GM03348 (cell line): ENCODE results near the gene ARVCF.
A peak's percentile ranks its signal among the peaks of the same experiment; 100 is the strongest.

Source experiments
- DNase-seq: peaks from one replicate; pipeline ENCODE4 v3.0.0; 2012; ENCODE audit warnings: low spot score

Gene ARVCF

DNA sequence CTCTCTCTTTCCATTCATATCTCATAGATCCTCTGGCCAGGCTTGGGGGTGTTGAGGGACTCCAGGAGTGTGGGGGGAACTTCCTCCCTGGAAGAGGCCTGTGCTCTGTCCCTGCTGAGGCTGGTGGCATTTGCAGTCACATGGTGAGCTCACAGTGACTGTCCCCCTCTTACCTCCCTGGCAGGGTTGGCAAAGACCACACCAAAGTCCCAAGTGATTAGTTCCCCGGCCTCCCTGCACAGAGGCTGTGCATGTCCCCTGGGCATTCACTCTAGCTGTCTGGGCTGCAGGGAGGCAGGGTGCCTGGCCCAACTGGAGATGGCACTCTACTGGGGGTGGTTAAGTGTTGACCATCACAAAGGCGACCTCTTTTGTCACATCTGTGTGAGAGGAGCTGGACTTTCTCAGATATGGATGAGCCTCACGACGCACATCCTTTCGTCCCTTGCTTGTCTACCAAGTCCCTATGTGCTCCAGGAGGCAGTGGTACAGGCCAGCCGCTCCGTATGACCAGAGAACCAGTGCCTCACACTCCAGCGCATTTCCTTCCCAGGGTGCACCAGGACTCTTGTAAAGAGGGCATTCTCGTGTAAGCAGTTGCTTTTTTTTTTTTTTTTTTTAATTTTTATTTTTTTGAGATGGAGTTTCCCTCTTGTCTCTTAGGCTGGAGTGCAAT is 13.1 kb upstream of the ARVCF start:
- no peak for DNase-seq

DNA sequence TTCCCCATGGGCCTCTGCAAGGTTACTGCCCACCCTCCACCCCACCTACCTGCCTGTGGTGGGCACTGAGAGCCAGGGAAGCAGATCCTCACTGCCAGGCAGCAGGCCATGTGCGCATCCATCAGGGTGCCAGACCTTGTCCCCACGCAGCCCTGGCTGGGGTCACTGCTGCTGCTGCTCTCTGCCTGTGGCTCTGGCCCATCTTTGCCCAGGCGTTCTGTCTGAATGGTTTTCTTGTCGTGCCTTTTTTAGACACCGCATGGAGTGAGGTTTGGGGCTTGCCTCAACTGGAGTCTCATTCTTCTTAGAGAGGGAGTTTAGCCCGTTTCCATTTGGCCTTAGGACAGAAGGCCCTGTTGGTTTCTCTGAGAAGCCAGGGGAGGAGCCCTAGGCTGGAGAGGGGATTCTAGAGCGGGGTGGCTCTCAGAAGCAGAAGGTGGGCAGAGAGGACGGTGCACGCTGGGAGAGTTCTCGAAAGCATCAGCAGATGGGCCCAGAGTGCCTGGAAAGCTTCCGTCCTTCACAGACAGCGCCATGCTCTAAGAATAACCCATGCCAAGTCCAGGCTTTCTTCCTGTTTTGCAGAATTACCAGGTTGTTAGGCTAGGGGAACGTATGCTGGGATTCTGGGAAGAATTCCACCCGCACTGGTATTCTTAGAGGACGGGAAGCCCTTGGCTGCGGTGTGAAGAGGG is 12.4 kb upstream of the ARVCF start:
- no peak for DNase-seq

GRCh38 chr22:20027966-20028854 is 11.6 kb upstream of the ARVCF start:
- DNase-seq, result no peak

DNA sequence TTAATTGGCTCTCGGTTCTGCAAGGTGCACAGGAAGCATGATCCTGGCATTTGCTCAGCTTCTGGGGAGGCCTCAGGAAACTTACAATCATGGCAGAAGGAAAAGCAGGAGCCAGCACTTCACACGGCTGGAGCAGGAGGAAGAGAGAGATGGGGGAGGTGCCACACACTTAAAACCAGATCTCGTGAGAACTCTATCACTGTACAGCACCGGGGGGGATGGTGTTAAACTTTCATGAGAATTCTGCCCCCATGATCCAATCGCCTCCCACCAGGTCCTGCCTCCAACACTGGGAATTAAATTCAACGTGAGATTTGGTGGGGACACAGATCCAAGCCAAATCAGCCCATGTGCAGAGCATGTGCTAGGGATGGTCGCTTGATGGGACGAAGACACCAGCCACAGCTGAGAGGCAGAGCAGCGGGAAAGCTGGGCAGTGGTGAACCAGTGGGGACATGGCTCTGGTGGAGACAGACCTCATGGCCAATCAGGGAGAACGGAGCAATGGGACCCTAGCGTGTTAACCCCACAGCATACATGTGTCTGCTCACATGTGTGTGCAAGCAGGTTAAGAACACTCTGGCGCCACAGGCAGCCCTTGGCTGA is 10.5 kb upstream of the ARVCF start:
- DNase-seq, result no peak

DNA sequence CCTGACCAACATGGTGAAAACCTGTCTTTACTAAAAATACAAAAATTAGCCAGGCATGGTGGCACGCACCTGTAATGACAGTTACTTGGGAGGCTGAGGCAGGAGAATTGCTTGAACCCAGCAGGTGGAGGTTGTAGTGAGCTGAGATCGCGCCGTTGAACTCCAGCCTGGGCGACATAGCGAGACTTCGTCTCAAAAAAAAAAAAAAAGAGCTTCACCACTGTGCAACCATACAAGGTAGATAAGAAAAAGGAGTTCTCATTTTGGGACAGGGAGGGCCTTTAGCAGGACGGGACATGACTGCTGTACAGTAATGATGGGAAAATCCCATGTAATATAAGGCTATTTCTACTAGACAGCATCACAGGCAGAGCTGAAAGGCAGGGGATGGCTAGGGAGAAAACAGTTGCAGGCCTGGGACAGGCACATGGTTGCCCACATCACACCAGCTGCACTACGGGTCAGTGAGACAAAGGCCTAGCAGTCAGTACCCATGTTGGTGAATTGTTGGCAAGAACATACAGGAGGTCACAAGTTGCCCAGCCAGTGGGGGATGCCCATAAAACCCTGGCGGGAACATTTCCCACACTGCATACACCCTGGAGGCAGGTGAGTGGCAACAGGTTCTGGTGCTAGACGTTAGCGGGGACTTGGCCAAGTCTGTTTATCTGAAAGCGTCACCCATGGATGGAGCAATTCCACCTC is 9.7 kb upstream of the ARVCF start:
- DNase-seq, result no peak

- no peak for DNase-seq
These were observed 9.0 kb upstream of the ARVCF start for GRCh38 chr22:20025401-20026203.

DNA sequence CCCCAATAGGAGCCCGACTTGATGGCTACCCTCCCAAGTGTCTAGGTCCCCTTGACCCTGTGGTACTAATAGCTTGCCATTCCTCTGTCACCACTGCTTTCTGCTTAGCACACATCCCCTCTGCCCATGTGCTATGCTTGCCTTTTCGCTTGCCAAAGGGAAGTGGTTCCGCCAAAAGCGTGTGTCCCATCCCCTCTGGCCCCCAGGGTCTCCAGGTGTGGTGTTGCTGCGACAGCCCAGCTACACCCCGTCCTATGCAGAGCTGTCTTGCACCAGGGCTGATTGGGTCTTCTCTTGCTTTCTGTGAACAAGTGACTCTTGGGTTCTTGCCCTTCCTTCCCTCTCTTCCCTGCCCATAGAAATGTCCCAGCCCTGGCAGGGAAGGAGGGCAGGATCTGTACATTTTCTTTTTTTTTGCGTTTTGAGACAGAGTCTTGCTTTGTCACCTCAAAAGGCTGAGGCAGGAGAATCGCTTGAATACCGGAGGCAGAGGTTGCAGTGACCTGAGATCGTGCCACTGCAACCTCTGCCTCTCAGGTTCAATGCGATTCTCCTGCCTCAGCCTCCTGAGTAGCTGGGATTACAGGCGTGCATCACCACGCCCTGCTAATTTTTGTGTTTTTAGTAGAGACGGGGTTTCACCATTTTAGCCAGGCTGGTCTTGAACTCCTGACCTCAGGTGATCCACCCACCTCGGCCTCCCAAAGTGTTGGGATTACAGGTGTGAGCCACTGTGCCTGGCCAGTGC is 8.2 kb upstream of the ARVCF start:
- DNase-seq, result no peak

GRCh38 chr22:20024225-20024624 is 7.6 kb upstream of the ARVCF start:
- no peak for DNase-seq

- no peak for DNase-seq
These were observed 6.5 kb upstream of the ARVCF start for GRCh38 chr22:20022978-20023613.

GRCh38 chr22:20022231-20022977 is 5.8 kb upstream of the ARVCF start:
- DNase-seq, result no peak

- DNase-seq, result peak; percentile 61
These were observed 4.9 kb upstream of the ARVCF start for GRCh38 chr22:20021196-20022181.

DNA sequence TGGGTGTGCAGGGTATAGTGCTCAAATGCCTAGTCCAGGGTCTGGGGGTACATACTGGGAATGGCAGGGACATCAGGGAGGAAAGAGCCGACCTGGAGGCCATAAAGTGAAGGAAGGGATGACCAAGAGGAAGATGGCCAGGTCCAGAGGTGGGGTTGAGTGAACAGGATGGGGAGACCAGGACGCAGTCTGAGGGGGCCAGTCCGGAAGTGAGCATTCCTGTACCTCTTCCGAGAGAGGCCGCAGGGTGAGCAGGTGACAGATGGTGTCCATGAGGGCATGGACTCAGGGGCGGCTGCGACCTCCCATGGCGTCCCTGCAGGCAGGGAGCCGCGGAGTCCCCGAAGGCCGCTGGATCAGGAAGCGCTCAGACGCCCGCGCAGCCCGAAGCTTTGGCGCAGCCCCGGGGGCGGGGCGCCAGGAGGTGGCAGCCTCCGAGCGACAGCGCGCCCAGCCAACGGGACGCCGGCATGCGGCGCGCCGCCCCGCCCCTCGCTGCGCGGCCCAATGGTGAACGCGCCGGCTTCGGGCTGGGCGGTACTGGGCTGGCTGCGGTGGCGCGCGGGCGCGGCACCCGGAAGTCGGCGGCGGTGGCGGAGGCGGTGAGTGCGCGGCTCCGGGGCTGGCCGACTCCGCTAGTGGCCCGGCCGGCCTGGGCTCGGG is 4.0 kb upstream of the ARVCF start, which contains the start of gene TANGO2:
TANGO2 (plus strand) TSS at position 578 of the 663 bp plus-strand sequence. CDS start 15,689 bp downstream, outside the sequence.
- DNase-seq, result peak; percentile 100

DNA sequence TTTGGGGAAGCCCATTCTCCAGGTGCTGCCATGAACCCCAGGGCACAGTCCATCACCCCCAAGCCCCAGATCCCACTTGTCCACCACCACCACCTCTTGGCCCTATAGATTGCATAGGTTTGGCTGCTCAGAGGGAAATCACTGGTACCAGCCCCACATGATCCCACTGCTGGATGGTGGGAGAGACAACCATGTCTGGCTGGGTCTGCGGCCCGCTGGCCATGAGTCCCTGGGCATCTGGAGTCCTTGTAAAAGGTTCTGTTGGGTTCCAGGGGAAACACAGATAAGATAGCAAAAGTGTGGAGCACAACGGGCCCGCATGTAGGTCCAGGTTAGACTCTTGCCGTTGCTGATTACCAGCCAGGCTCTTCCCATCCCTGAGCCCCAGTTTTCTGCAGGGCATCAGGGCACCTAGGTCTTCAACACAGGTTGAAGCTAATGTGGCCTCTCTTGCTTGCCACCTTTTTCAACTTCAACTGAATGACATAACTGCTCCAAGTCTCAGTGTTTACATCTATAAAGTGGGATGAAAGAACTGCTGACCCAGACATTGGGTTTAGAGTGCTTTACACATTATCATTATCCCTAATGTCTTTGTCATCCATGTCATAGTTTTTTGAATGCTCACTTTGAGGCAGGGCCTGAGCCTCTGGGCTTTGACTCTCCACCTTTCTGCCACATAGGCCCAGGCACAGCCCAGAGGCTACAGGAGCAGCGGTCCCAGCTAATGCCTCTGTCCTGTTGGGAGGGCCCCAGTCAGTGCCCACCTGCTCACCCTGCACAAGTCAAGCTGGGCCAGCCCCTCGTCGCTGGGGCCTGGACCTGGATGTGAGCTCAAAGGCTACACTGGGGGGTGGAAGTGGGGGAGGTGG is 3.3 kb upstream of the ARVCF start:
- DNase-seq, result no peak

GRCh38 chr22:20018001-20018400 is 1.4 kb upstream of the ARVCF start:
- no peak for DNase-seq

DNA sequence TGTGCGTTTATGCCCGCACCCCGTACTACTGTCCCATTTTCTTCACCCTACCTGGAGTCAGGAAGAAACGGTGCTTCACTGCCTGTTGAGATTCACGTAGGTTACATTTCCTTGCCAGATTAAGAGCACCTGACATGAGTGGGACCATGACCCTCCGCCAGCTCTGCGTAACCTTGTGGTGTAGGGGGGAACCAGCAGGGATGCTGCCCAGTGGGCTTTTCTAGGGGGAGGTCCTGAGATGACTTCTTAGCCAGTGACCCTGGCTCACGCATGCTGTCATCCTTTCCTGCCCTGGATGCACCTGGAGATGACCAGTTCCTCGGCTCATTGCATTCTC is 967 bp upstream of the ARVCF start:
- DNase-seq, result no peak
